NCI-H526 treated with DMSO at 0.1 percent for 48 hours (cell line): ENCODE data around the gene PRIM2.
"Not testable (repeated sequence)": the region's sequence is repeated elsewhere in the genome, so short reads cannot be mapped to it uniquely, and the experiment has no call there.

ENCODE experiments used
- DNase-seq: peaks from one replicate; lab custom pipeline; 2025; lab: John Stamatoyannopoulos, UW

Gene PRIM2

DNA sequence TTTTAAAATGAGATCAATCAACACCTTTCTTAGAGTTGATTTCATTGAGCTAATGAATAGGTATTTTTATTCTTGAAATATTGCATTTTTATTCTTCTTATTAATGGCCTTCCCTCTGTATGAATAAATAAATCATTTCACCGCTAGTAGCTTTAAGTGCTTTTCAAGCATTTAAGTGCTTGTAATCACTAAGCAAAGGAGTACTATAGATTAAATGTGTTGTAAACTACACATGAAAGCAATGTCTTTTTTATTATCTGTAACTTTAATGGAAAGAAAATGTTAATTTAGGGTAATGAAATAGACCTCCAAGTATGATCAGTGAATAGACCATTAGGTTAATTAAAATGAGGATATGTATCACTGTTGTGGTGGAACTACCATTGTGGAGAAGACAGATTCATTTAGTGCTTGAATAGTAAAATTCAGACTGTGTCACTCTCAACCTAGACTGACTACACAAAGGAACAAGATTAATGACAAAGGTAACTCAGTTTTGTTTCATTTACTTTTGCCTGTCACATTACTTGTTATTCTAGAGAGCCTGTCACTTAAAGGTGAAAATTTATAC, 132.2 kb downstream of the PRIM2 start:
- not testable (repeated sequence) for DNase-seq

DNA sequence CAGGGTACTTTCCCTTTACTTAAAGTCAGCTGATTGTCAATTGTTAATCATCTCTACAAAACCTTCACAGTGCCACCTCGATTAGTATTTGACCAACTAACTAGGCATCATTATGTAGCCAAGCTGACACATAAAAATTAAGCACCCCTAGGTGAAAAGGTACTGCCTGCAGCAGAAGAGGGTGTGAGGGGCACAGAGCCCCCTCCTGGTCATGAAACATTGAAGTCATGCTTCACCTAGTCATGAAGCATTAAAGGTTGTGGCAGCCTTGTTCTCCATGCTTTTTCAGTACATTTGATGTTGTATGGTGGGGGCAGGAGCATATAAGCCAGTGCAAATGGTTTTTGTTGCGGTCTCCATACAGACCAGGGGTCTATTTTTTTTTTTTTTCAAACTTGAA, 142.4 kb downstream of the PRIM2 start:
- DNase-seq = not testable (repeated sequence)

DNA sequence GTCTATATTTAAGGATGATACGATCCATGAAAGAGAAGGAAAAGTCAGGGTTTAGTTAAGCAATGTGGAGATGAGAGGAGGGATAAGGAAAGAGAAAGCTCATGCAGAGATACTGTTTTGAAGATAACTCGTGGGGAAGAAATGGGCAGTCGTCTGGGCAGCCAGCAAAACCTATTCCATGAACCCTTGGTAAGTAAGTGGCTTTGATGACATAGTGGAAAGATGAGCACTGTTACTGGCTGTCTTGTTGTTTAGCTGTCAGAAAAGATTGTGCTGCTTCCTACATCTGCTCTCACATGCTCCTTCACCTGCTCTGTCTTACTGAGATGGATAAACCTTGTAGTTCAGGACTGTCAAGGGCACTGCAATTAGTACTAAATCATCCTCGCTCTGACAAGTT, 143.6 kb downstream of the PRIM2 start:
- not testable (repeated sequence) for DNase-seq

DNA sequence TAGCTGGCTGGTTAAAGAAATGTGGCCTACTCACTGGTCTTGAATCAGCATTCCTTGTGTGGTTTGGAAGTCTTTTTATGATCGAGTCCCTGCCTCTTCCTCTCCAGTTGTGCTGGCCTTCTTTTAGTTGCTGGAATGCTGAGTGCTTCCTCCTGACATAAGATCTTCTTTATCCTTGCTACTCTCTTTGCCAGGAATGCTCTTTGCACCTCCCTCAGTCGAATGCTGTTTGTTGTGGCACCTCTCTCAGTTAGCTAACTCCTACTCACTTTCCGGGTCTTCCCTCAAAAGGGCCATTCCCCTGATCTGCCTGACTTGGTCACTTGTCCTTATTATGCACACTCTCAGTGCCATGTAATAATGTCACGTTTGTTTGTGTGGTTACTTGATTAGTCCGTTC, 146.4 kb downstream of the PRIM2 start:
- DNase-seq = not testable (repeated sequence)

DNA sequence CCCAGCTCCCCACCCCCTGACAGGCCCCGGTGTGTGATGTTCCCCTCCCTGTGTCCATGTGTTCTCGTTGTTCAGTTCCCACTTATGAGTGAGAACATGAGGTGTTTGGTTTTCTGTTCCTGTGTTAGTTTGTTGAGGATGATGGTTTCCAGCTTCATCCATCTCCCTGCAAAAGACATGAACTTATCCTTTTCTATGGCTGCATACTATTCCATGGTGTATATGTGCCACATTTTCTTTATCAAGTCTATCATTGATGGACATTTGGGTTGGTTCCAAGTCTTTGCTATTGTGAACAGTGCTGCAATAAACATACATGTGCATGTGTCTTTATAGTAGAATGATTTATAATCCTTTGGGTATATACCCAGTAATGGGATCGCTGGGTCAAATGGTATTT, 148.5 kb downstream of the PRIM2 start:
- not testable (repeated sequence) for DNase-seq

DNA sequence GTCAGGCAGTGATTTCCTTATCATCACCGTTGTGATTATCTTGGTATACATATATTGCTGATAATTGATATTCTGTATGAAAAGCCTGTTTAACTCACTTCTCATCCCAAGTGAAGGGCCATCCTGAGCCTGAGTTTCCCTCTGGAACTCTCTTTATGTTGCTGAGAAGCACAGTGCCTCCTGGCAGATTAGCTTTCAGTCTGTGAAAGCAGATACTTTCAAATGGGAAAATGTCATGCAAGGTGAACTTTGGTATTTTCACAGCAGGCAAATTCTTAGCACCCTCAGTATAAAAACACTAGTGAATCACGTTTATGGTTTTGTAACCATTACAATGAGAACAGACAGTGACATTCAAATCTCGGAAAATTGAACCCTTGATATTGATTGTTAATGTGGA, 151.6 kb downstream of the PRIM2 start:
- no peak for DNase-seq

DNA sequence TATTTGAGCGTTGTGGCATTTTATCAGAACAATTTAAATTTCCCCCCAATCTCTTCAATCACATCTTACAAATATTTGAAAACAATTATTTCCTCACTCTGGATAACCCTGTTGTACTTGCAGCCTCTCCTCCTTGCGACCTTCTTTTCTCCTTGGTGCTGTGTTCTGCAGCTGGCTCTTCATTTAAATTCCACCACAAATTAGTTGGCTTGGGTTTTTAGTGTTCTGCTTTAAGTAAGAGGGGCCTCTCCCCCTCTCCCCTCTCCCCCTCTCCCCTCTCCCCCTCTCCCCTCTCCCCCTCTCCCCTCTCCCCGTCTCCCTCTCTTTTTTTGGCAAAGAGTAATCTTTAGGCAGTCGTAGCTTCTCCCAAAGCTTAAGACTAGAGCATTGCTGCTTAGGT, 152.7 kb downstream of the PRIM2 start:
- not testable (repeated sequence) for DNase-seq

DNA sequence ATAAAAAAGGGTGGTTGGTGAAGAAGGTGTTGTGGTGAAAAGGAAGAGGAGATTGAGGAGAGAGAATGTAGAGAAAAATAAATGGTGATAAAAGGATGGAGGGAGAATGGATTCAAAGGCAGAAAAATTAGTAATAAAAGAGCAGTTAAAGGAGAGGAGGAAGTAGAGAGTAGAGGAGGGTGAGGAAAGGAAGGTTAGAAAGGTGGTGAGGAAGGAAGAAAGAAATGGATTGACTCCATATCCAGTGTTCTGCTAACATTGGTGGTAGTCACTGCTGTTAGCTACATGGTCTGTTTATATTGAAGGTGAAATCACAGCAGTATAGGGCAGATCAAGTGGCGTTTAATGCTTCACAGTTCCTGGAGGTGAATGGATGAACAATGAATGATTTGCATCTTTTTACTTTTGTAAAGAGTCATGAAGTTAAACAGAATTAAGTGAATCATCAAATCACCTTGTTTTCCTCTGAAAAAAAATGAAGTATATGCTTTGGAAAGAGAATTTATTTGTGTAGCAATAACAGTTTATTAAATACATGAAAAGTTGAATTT, 154.0 kb downstream of the PRIM2 start:
- DNase-seq = not testable (repeated sequence)

DNA sequence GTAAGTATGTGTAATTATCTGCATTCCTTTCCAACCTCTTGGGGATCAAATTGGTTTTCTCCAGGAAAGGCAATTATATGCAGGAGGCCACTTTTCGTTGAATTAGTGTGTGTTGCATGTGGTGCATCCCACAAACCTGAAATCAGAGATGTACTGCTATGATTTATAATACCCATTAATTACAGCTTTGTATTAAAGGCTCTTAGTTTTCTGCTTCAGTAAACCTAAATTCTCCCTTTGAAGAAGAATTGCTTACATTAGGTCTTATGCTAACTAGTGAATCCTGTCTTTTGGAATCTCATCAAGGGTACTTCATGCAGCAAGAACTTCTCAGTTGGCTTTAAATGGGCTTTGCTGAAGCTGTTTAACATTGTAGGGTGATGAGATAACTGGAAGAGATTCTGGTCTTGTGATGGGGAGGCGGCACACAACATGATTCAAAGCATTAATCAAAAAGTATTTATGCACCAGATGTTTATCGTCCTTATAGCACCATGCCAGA, 155.5 kb downstream of the PRIM2 start:
- not testable (repeated sequence) for DNase-seq

DNA sequence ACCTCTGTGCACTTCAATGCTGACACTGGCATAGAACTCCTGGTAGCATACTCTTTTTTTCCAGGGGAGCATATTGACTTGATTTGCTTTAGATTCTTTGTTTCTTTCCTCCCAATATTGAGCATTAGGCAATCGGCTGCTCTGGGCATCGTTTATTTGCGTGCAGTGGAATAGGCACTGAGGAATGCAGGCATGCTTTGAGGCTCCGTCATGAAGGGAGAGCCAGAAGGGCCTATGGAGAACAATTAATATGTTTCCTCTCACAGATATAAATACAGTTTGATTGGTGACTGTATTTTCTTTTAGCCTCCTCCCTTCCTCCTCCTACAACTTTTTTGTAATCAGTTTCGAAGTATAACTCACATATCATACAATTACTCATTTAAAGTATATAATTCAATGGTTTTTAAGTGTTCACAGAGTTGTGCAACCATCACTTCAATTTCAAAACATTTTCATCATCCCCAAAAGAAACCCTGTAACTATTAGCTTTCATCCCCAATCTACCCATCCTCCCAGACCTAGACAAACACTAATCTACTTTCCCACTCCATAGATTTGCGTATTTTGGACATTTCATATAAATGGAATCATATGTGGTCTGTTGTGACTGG, 157.5 kb downstream of the PRIM2 start:
- not testable (repeated sequence) for DNase-seq

DNA sequence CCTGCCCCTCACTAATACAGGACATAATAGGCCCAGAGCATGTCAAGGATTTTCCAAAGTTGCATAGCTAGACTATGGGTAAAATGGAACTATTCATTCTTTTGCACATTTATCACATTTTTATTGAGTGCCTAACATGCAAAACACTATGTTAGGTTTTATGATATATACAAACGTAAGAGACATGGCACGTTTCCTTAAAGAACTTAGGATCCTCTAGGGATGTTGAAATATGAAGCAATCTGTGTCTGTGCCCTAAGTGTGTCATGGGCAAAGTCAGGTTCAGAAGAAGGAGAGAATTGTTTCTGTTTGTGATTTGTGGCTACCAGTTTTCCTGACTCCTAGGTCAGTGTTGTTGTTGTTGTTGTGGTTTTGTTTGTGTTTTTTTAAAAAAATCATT, 158.2 kb downstream of the PRIM2 start:
- DNase-seq = not testable (repeated sequence)

DNA sequence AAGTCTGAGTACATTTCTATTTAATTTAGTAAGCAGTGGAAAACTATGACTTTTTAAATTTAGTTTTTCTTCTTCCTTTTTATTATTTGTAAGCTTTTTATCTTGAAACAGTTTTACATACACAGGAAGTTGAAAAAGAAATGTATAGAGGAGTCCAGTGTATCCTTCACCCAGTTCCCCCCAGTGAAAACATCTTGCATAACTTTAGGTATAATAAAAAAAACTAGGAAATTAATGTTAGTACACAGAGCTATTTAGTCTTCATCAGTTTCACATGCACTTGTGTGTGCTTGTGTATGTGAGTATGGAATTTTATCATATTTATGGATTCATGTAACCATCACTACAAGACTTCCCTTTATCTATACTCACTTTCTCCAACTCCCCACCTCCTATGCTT, 162.8 kb downstream of the PRIM2 start:
- DNase-seq = not testable (repeated sequence)

DNA sequence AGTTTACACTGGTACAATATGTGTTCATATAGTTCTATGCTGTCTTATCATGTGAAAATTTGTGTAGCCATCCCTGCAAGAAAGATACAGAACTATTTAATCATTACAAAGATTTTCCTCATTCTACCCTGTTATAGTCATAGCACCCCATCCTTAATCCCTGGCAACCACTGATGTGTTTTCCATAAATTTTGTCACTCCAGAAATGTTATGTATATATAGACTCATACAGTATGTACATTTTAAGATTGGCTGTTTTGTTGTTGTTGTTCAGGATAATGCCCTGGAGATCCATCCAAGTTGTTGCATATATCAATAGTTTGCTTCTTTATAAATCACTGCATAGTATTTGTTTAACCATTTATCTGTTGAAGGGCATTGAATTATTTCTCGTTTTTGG, 163.7 kb downstream of the PRIM2 start:
- DNase-seq = not testable (repeated sequence)

DNA sequence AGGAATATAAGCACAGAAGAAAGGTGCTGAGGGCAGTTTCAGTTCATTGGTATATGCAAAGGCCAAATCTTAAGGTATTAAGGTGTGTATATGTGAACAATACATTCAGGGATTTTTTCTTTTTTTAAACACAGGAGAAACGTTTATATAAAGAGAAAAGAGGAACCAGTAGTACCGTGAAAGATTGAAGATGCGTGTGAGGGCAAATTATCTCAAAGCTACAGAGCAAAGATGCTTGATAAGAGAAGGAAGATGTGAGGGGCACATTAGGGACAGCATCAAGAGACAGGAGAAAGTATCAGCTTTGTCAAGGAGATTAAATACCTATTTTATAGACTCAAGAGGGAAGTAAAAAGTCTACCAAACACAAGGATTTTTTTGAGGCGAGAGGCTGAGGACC, 165.0 kb downstream of the PRIM2 start:
- DNase-seq = not testable (repeated sequence)

DNA sequence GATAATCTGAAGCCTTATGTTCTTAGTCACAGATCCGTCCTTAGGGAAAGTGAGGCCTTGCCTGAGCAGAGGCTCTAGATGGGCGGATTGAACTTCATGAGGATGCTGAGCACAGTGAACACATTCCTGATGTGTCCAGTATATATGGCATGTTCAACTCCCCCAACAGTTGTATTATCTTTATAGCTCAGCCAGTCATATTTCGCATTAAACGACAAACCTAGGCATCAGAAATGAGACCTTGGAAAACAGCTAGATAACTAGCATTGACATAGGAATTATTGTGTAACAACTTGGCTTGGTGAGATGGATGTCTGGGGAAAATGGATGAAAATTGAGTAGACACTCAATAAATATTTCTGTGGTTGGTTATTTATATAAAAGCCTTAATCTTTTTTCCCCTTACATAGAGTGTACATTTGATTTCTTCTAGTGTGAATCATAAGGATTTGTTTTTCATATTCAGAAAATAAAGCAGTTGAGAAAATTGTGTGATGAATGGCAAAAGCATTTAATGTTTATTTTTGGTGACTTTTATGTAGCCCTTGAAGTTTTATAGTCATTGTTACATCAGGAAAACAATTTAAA, 169.2 kb downstream of the PRIM2 start:
- DNase-seq = not testable (repeated sequence)

DNA sequence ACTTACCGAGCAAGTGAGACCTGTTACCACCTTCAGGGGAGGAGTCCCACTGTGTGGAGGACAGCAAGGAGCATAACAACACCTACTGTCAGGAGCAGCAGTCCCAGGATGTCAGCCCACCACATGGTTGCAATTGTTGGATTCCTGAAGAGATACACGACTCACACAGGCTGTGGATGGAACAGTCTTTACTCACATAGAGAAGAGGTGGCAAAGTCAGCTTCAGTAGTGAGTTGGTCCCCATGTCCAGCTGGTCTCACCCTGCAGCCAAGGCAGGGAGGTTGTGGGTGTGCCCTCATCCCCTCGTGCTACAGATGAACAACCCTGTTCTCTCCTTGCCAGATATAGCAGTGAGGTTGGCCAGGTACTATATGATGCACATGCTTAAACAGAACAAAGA, 171.1 kb downstream of the PRIM2 start:
- not testable (repeated sequence) for DNase-seq

DNA sequence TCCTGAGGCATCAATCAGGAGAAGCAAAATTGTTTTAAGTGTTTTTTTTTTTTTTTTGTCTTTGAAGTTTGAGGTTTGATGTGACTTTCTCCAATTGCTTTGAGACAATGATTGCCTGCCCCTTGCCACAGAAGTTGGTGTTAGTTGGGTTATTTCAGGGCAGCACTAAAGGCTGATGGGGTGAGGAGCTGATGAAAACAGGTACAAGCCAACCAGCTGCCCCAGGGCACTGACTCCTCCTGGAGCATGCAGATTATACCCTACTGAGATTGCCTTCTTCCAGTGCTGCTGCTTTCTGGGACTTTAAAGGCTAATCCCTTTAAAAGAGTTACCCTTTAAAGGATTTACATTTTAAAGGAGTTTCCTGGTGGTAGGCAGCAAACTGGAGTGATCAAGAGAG, 172.5 kb downstream of the PRIM2 start:
- not testable (repeated sequence) for DNase-seq

DNA sequence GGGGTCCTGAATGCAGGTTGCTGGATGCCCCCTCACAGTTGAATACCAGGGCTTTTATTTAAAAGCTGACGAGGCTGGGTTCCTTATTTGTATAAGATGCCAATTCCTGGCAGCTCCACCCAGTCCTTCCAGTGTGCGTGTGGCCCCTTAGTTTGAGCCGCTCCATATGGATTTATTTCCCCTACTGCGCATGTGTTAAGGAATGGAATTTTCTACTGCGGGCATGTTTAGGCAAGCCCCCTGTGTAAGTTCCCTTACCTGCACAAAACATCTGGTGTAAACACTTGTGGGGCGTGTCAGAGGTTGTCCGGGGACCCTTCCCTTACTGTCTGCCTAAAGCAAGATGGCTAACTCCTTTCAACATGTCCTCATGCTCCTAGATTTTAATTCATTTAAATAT, 174.4 kb downstream of the PRIM2 start:
- not testable (repeated sequence) for DNase-seq

DNA sequence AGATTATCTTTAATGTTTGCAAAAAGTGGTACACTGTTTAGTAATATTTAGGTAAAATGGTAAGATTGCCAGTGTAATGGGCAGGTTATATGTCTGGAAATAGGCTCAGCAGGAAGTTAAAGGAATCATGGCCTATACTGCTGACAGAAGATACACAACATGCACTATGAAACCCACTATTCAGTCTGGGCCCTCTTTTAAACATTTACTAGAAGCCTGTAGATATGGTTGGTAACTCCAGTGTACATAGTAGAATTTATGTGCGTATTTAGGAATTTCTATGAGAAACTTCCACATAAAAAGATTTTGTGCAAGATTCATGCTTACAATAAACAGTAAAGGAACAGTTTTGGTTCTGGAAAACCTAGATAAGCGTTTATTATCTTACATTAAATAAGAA, 178.8 kb downstream of the PRIM2 start:
- not testable (repeated sequence) for DNase-seq

DNA sequence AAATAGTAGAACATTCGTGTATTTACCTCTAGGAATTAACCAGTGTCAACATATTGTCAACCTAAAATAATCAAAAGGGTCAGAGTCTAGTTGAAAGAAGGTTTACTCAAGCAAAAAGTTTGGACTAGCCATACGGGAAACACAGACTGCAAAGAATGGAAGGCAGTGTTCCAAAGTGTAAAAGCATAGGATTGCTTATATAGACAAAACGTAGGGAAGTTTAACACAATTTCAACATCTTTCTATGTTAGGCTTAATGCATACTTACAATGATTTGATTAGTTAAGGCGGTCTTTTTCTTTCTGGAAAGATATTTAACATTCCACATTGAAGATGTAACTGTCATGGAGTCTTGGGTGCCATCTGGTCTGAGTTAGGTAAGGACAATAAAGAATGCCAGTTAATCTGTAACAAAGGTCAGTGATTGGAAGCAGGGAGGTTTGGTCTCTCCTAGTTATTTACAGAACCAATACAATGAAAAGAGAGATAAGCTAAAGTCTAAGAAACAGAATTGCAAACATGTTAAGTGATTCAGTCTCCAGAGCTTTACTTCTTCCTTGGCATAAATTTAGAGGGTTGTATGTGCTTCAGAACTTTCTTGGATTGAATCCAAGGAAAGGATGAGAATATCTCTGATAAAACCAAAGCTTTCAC, 183.1 kb downstream of the PRIM2 start:
- peak; percentile 45 for DNase-seq

DNA sequence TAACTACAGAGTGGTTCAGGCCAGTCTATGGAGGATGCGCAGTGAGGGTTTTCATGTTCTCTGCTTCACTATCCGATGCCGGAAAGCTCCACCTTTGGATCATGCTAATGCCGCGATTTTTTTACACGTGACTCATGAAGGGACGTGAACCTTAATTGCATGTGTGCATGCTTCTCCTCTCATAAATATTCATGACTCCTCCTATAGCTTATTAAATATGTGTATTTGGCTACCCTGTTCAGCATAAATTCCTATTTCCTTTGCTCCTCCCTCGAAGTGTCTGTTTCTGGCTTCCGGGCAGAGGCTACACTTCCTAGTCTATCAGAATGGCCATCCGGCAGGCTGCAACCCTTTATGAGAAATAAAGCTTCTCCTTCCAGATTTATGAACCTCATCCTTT, 185.0 kb downstream of the PRIM2 start:
- not testable (repeated sequence) for DNase-seq

DNA sequence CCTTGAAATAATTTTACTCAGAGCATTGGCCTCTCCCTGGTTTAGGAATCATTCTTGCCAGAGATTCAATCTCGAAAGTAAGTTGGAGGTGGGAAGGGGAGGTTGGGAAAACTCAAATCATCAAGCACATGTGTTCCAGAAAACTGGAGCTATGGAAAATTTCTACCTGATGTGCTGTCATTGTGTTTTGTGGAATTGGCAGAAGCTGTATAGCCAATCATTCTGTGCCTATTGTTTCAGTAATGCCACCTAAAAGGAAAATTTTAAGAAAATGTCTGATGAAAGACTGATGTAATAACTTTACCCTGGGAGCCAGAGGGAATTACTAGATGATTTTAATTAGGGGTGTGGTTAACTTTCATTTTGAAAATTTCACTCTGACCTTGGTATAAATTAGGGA, 187.8 kb downstream of the PRIM2 start:
- not testable (repeated sequence) for DNase-seq

DNA sequence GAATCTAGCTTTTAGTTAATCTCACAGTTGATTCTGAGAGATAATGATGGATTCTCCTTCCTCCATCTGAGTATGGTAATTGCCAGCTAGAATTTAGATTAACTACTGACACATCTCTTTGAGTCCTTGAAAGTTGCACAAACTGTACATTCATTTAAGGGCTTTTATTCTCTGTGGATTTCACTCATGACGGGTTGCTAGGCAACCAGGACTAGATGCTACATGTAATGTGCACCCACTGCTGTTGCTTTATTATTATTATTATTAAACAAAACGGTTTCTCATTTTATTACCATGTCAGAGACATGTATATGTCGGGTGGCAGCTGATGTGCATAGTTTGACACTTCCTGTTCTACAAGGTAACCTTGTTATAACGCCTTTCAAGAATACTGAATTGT, 193.0 kb downstream of the PRIM2 start:
- DNase-seq = not testable (repeated sequence)
